ENCODE measurements around the gene KLHL11.
"Not testable (repeated sequence)": the region's sequence is repeated elsewhere in the genome, so short reads cannot be mapped to it uniquely, and the experiment has no call there.

The KLHL11 gene

GRCh38 chr17:41891135-41892020, 26.2 kb upstream of the KLHL11 start:
- DNase-seq (ENCODE audit: low read depth in 1 of 2, low spot score in 1 of 2), result no peak

GRCh38 chr17:41888332-41888965, 23.2 kb upstream of the KLHL11 start:
- DNase-seq (ENCODE audit: low read depth in 1 of 2, low spot score in 1 of 2), result no peak

- no peak for DNase-seq (ENCODE audit: low read depth in 1 of 2, low spot score in 1 of 2)
Measured at GRCh38 chr17:41885733-41886132, 20.5 kb upstream of the KLHL11 start.

- no peak for DNase-seq (ENCODE audit: low read depth in 1 of 2, low spot score in 1 of 2)
Measured at GRCh38 chr17:41882756-41883155, 17.5 kb upstream of the KLHL11 start.

GRCh38 chr17:41880130-41880529, 14.9 kb upstream of the KLHL11 start:
- DNase-seq (ENCODE audit: low read depth in 1 of 2, low spot score in 1 of 2), result no peak

- not testable (repeated sequence) for DNase-seq (ENCODE audit: low read depth in 1 of 2, low spot score in 1 of 2)
Measured at GRCh38 chr17:41874293-41874670, 9.1 kb upstream of the KLHL11 start.

GRCh38 chr17:41873559-41874292, 8.5 kb upstream of the KLHL11 start:
- DNase-seq (ENCODE audit: low read depth in 1 of 2, low spot score in 1 of 2), result no peak

GRCh38 chr17:41871789-41872188, 6.6 kb upstream of the KLHL11 start:
- DNase-seq (ENCODE audit: low read depth in 1 of 2, low spot score in 1 of 2), result no peak

GRCh38 chr17:41870627-41871026, 5.4 kb upstream of the KLHL11 start:
- no peak for DNase-seq (ENCODE audit: low read depth in 1 of 2, low spot score in 1 of 2)

GRCh38 chr17:41870097-41870496, 4.9 kb upstream of the KLHL11 start:
- DNase-seq (ENCODE audit: low read depth in 1 of 2, low spot score in 1 of 2), result no peak

- no peak for DNase-seq (ENCODE audit: low read depth in 1 of 2, low spot score in 1 of 2)
Measured at GRCh38 chr17:41869426-41869825, 4.2 kb upstream of the KLHL11 start.

- DNase-seq (ENCODE audit: low read depth in 1 of 2, low spot score in 1 of 2), result no peak
Measured at GRCh38 chr17:41868568-41868967, 3.3 kb upstream of the KLHL11 start.

- no peak for DNase-seq (ENCODE audit: low read depth in 1 of 2, low spot score in 1 of 2)
Measured at GRCh38 chr17:41865596-41865893, 322 bp upstream of the KLHL11 start.

- DNase-seq (ENCODE audit: low read depth in 1 of 2, low spot score in 1 of 2), result no peak
Measured at GRCh38 chr17:41864498-41864835, 756 bp downstream of the KLHL11 start.

- no peak for DNase-seq (ENCODE audit: low read depth in 1 of 2, low spot score in 1 of 2)
Measured at GRCh38 chr17:41863074-41863848, 2.0 kb downstream of the KLHL11 start.

- DNase-seq (ENCODE audit: low read depth in 1 of 2, low spot score in 1 of 2), result no peak
Measured at GRCh38 chr17:41860254-41860931, 4.8 kb downstream of the KLHL11 start.

- not testable (repeated sequence) for DNase-seq (ENCODE audit: low read depth in 1 of 2, low spot score in 1 of 2)
Measured at GRCh38 chr17:41851382-41851781, 13.8 kb downstream of the KLHL11 start.

- no peak for DNase-seq (ENCODE audit: low read depth in 1 of 2, low spot score in 1 of 2)
Measured at GRCh38 chr17:41849251-41849990, 15.8 kb downstream of the KLHL11 start.

GRCh38 chr17:41848788-41849187, 16.4 kb downstream of the KLHL11 start:
- no peak for DNase-seq (ENCODE audit: low read depth in 1 of 2, low spot score in 1 of 2)

- no peak for DNase-seq (ENCODE audit: low read depth in 1 of 2, low spot score in 1 of 2)
Measured at GRCh38 chr17:41844971-41845370, 20.3 kb downstream of the KLHL11 start.

Measured in activated CD4-positive, alpha-beta T cell treated with anti-CD3 and anti-CD28 coated beads, Interleukin-2, amount 50 U/mL, for 24 hours (primary cell).